Measurements from ENCODE around the gene GPC6. TPM values are rescaled to one million over a fixed set of nuclear protein-coding genes. Genes with fewer than 3 reads are reported as not detected.

GPC6 gene
- total RNA-seq, 1 experiment from 2014 or later, result not detected

GRCh38 chr13:93409001-93409400 is 182.4 kb downstream of the GPC6 start:
- Histone ChIP-seq H3K79me2 (ENCODE audit: low read depth) (no peaks in the 10 kb centered on the region), H3K9me2 (ENCODE audit: insufficient read depth) (no peaks in the 10 kb centered on the region), H2AFZ (no peak overlapping the region), H3K4me3 (no peak overlapping the region), H3K4me2 (no peak overlapping the region), H3K9me3 (ENCODE audit: insufficient read depth, low read depth) (no peaks in the 10 kb centered on the region), H3K27me3 (ENCODE audit: insufficient read depth, low read depth) (no peaks in the 10 kb centered on the region), H3F3A (ENCODE audit: insufficient read depth, low read depth) (no peaks in the 10 kb centered on the region), H3K36me3 (ENCODE audit: low read depth) (no peaks in the 10 kb centered on the region), H3K27ac (no peak overlapping the region), H3K4me1 (replicated peaks; ENCODE audit: insufficient read depth) (no peaks in the 10 kb centered on the region), H4K20me1 (ENCODE audit: insufficient read depth) (no peaks in the 10 kb centered on the region)
- no peak for DNase-seq
- POLR2A ChIA-PET (ENCODE audit: unreplicated experiment), result no interaction called here
- TF ChIP-seq CTCF (conservative IDR thresholded peaks at IDR 0.05) (no peak), EZH2 (IDR thresholded peaks at IDR 0.05; ENCODE audit: low read depth) (no peak)
- intact Hi-C loops (cut with micrococcal nuclease; ENCODE audit: unreplicated experiment), result no loop called here
- CTCF ChIA-PET, result no interaction called here
- no TSS peak for BruUV-seq (replicated peaks)

- H3K36me3 ChIP-seq (ENCODE audit: low read depth), result no peaks in the 10 kb centered on the region
- POLR2A ChIA-PET (ENCODE audit: unreplicated experiment), result no interaction called here
- TF ChIP-seq EZH2 (IDR thresholded peaks at IDR 0.05; ENCODE audit: low read depth) (no peak), CTCF (conservative IDR thresholded peaks at IDR 0.05) (no peak)
These were observed 183.2 kb downstream of the GPC6 start for GRCh38 chr13:93409816-93410215.

DNA sequence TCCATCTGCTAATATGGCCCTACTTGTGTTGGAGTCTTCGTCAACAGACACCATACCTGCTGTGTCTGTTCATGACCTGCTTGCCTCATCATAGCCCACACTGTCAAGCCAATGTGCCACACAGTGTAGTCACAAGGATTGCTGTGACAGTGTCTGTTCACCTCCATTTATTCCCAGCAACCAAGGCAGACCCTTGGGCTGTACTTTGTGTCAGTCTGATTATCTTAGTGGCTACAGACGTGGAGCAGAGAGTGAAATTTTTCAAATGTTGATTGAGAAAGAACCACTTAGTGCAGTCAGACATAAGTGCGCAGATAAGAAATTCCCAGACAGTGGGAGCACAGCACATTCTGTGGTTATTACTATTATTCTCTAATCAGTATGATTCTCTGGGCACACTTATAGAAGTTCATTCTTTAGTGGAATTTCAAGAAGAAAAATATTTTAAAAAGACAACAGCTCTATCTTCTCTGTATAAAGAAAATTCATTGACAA is 184.6 kb downstream of the GPC6 start:
- Histone ChIP-seq H3K4me3 (no peak overlapping the region), H3K79me2 (ENCODE audit: low read depth) (no peaks in the 10 kb centered on the region), H3K4me2 (no peak overlapping the region), H3K36me3 (ENCODE audit: low read depth) (no peaks in the 10 kb centered on the region), H3K4me1 (replicated peaks; ENCODE audit: insufficient read depth) (no peaks in the 10 kb centered on the region), H3F3A (ENCODE audit: insufficient read depth, low read depth) (no peaks in the 10 kb centered on the region), H2AFZ (no peak overlapping the region), H3K27ac (no peak overlapping the region), H3K9me3 (ENCODE audit: insufficient read depth, low read depth) (no peaks in the 10 kb centered on the region), H3K9me2 (ENCODE audit: insufficient read depth) (no peaks in the 10 kb centered on the region), H3K27me3 (ENCODE audit: insufficient read depth, low read depth) (no peaks in the 10 kb centered on the region), H4K20me1 (ENCODE audit: insufficient read depth) (no peaks in the 10 kb centered on the region)
- CTCF ChIA-PET, result no interaction called here
- POLR2A ChIA-PET (ENCODE audit: unreplicated experiment), result no interaction called here
- TF ChIP-seq EZH2 (IDR thresholded peaks at IDR 0.05; ENCODE audit: low read depth) (no peak), CTCF (conservative IDR thresholded peaks at IDR 0.05) (no peak)
- intact Hi-C loops (cut with micrococcal nuclease; ENCODE audit: unreplicated experiment), result no loop called here
- BruUV-seq (replicated peaks), result no TSS peak
- DNase-seq, result no peak

More at GRCh38 chr13:93409816-93410215, 183.2 kb downstream of the GPC6 start:
- no peaks in the 10 kb centered on the region for H3F3A ChIP-seq (ENCODE audit: insufficient read depth, low read depth)
- CTCF ChIA-PET, result no interaction called here
- no peaks in the 10 kb centered on the region for H3K27me3 ChIP-seq (ENCODE audit: insufficient read depth, low read depth)
- H3K4me2 ChIP-seq, result no peak overlapping the region
- H3K4me3 ChIP-seq, result no peak overlapping the region
- intact Hi-C loops (cut with micrococcal nuclease; ENCODE audit: unreplicated experiment), result no loop called here
- no peaks in the 10 kb centered on the region for H3K79me2 ChIP-seq (ENCODE audit: low read depth)
- no peaks in the 10 kb centered on the region for H3K9me2 ChIP-seq (ENCODE audit: insufficient read depth)
- H4K20me1 ChIP-seq (ENCODE audit: insufficient read depth), result no peaks in the 10 kb centered on the region
- H3K9me3 ChIP-seq (ENCODE audit: insufficient read depth, low read depth), result no peaks in the 10 kb centered on the region
- DNase-seq, result no peak
- BruUV-seq (replicated peaks), result no TSS peak
- H2AFZ ChIP-seq, result no peak overlapping the region
- H3K4me1 ChIP-seq (replicated peaks; ENCODE audit: insufficient read depth), result no peaks in the 10 kb centered on the region
- H3K27ac ChIP-seq, result no peak overlapping the region
